GM21381 (cell line): ENCODE results near the gene FBXL4.

ENCODE experiments used
- ATAC-seq: cut with Tn5 transposase; IDR thresholded peaks from one replicate; pipeline ENCODE4 v1.9.1; 2021; ENCODE audit warnings: mild to moderate bottlenecking, moderate library complexity; ENCODE audit not compliant: unreplicated experiment

The FBXL4 gene

GRCh38 chr6:98827295-98828159 is 120.2 kb downstream of the FBXL4 start:
- ATAC-seq, result no peak

- ATAC-seq, result no peak
Measured at GRCh38 chr6:98825600-98826230, 122.0 kb downstream of the FBXL4 start.

DNA sequence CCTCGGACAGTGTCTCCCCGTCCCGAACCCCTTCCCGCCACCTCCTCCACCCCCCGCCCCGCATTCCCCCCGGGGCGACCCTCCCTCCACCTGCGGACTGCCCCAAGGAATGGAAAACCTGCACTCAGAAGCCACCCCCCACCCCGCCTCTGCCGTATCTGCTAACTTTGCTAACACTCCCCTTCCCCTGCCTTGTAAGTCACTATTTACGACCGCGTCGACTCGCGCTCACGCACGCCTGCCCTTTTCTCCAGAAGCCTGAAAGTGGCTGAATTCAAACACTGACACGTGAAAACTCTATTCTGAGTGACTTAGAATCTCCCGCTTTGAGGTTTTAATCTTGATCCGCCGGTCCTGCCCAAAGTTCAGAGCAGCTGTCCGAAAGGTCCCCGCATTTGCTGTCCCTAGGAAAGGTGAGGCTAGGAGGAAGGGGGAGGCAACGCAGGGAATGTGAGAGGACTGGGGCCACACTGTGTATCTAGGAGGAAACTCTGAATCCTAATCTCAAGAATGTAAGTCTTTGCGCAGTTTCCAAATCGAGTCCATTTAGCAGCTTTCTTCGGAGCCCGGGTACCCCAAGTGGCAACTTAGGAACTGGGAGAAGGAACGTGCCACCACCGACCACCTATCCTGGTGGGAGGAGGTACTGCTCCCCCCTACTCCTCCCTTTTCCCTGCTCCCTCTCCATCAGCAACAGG is 122.7 kb downstream of the FBXL4 start:
- ATAC-seq, result no peak

GRCh38 chr6:98824162-98824901 is 123.4 kb downstream of the FBXL4 start:
- ATAC-seq, result no peak

DNA sequence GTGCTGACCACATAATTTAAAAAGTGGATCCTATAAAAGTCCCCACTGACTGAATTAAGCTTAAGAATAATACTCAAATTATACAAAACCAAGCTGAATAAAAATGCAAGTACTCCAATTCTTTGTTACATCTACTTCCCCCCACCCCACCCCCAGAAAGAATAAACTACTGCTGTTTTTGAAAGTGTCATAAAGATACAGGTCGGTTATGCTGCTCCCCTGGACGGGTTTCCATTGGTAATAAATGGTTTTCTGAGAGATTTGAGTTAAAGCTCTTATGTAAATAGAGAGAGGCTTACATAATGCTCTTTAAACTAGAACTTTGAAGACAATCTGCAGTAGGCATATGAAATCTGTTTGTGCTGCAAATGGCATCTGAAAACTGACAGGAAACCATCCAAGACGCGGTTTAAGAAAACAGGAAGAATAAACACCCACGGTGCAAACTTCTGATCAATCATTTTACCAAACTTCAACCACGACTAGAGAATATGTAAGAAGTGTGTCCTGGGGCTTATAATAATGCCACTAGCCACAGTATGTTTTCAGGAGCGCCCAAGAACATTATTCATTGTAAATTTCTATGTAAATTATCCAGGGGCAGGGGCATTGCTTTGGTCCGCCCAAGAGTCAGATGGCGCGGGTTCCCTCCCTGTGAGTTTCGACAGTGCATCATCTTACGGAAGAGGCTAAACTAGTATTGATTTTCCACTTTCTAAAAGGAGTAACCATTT is 124.2 kb downstream of the FBXL4 start:
- ATAC-seq, result no peak

- ATAC-seq, result no peak
Measured at GRCh38 chr6:98821756-98822405, 125.9 kb downstream of the FBXL4 start.
